WI38 (cell line): ENCODE measurements around the gene NDFIP1.

Experiments
- H3K4me3 ChIP-seq: 2 replicates; pipeline ENCODE4 v1.5.1; 2011; ENCODE audit warnings: low read depth, mild to moderate bottlenecking, control low read depth, low read length
- TF ChIP-seq, protein P1 (sequence below): IDR thresholded peaks from 2 replicates; pipeline ENCODE4 v1.5.1; 2012; ENCODE audit warnings: low read depth, mild to moderate bottlenecking, control low read depth, low read length

NDFIP1 gene

DNA sequence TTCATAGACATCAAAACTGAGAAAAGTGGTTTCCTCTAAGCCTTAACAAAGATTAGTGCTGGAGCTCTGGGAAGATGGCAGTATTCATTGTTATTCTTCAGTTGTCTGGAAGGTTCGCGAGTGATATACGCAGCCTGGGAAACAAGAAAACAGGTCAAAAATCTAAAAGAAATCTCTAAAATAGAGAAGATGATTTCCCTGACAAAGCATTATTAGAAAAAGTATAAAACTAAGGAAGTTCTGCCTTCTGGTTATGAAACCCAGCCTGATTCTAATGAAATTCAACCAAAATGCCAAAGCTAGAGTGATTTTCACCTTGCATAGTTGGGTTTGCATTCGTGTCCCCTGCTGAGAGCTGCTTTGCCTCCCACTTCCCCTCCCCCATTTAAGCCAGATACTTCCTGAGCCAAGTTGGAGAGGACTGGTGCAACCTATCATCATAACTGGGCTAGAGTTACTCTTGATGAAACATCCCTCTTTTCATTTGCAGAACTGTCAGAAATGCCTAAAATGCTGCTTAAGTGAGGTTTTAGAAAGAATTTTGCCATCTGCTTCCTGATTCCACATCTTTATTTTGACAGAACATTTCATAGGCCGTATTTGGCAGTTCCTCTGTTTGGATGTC is 48.4 kb downstream of the NDFIP1 start:
- no peak overlapping the region for H3K4me3 ChIP-seq
- TF ChIP-seq, protein P1, sequence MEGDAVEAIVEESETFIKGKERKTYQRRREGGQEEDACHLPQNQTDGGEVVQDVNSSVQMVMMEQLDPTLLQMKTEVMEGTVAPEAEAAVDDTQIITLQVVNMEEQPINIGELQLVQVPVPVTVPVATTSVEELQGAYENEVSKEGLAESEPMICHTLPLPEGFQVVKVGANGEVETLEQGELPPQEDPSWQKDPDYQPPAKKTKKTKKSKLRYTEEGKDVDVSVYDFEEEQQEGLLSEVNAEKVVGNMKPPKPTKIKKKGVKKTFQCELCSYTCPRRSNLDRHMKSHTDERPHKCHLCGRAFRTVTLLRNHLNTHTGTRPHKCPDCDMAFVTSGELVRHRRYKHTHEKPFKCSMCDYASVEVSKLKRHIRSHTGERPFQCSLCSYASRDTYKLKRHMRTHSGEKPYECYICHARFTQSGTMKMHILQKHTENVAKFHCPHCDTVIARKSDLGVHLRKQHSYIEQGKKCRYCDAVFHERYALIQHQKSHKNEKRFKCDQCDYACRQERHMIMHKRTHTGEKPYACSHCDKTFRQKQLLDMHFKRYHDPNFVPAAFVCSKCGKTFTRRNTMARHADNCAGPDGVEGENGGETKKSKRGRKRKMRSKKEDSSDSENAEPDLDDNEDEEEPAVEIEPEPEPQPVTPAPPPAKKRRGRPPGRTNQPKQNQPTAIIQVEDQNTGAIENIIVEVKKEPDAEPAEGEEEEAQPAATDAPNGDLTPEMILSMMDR = no peak

DNA sequence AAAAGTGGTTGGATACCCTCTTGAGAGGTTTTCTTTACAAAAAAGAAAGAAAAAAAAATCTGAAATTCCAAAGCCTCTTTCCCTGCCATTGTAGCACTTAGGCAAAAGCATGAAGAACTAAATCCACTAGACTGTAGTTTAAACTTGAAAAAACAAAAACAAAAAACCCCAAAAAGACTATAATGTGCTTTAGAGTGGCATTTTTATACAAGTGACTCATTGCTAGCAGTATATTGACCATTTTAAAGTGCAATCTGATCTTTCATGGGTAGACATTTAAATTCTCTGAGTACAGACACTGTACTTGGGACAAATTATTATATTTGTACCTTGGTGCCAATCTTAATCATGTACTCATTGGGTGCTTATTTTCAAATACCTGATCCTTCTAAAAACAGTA is 50.8 kb downstream of the NDFIP1 start:
- TF ChIP-seq, protein P1 = no peak
- no peak overlapping the region for H3K4me3 ChIP-seq

DNA sequence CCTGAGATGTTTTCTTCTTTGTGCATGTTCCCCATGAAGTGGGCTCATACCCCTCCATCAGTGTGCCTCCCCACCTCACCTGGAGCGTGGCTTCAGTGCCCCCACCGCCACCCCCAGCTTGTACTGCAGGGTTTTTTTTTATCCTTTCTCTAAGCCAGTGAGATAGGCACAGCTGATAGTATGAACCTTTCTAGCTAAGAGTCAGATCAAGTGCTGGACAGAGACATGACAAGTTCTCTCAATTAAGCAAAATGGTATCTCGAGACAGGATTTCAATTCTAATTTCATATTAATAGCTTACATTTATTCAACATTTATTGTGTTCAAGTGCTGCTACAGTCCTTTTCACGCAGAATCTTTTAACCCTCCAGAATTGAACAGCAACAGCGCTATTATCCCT is 55.7 kb downstream of the NDFIP1 start:
- no peak overlapping the region for H3K4me3 ChIP-seq
- TF ChIP-seq, protein P1 = no peak

DNA sequence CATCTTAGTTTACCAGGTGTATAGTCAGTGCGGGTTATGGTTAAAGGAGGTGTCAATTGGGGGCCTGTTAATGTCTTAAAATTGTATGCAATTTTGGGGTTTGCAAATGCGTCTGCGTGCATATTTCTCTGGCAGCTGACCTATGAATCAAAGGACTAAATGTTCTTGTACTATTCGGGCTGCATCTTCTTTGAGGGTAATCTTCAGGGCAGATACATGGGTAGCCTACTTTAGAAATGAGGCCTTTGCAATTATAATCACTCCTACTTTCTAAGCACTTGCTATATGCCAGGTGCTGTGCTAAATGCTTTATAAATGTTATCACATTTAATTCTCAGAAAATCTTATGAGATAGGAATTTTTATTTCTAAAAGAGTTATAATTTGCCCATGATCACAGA is 58.2 kb downstream of the NDFIP1 start:
- H3K4me3 ChIP-seq = no peak overlapping the region
- TF ChIP-seq, protein P1 = no peak

DNA sequence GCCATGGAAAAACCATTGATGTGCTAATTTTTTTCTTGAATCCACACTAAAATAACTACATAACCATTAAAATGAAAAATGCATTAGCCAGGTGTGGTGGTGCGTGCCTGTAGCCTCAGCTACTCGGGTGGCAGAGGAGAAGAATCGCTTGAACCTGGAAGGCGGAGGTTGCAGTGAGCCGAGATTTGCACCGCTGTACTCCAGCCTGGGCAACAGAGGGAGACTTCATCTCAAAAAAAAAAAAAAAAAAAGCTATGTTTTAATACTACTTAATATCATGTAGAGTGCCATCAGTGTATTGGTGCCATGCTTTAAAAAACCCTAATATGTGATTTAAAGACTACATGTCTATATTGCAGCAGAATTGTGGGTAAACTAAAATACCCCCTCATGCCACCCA is 58.9 kb downstream of the NDFIP1 start:
- H3K4me3 ChIP-seq = no peak overlapping the region
- TF ChIP-seq, protein P1 = no peak

DNA sequence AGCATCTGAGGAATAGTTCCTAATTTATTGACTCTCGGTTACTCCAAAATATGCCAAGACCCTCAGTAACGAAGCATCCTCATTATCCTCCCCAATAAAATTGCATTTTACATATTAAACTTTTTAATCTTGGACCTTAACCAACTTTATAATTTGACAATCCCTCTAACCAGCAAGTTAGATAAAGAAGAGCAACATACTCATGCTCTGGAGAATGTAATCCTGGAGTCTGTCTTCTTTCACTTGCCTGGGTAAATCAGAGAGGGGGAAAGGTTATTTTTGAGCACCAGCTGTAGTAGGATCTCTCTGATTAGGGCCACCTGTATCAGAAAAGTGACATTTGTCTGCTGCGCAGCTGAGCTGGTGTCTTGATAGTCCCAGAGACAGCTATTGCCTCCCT is 59.8 kb downstream of the NDFIP1 start:
- TF ChIP-seq, protein P1 = no peak

DNA sequence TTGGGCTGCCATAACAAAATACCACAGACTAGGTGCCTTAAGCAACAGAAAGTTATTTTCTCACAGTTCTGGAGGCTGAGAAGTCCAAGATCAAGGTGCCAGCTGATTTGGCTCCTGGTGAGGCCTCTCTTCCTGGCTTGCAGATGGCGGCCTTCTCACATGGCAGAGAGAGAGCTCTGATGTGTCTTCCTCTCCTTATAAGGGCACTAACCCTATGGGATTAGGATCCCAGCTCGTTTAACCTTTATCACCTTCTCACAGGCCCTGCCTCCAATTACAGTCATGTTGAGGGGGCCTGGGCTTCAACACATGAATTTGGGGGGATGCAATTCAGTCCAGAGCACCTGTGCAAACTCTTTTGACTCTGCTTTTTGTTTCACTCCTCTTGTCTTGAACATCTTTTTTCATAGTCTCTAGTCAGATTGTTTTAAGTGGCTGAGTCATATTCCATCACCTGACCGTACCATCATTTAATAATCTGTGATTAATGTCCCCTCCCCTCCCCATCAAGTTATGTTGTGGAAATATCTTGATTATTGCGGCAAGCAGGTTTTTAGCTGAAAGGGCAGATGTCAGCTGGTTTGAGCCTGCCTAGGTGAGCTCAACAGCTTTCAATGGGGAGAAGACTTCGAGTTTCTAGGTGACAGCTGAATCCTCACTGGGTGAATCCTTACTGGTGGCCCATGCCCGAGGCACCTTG is 61.8 kb downstream of the NDFIP1 start:
- TF ChIP-seq, protein P1 = no peak
- no peak overlapping the region for H3K4me3 ChIP-seq

More for the DNA sequence above, 59.8 kb downstream of the NDFIP1 start:
- no peak overlapping the region for H3K4me3 ChIP-seq
